GM23338 (cell line): ENCODE results near the gene MAP1LC3B. TPM values are rescaled to one million over a fixed set of nuclear protein-coding genes. Genes with fewer than 3 reads are reported as not detected.

Experiments
- ATAC-seq: fragments of 200-7000 bp; cut with Tn5 transposase; 3 replicates; pipeline ENCODE4 v1.9.1; 2020
- DNase-seq: peaks from one replicate; pipeline ENCODE4 v3.0.0-alpha.2; 2015; ENCODE audit warnings: low spot score
- H2AFZ ChIP-seq: fragments of 200-600 bp; sonication (generic); 2 replicates; pipeline ENCODE4 v1.8.0; 2016; ENCODE audit warnings: antibody characterized with exemption, mild to moderate bottlenecking, moderate library complexity
- H3F3A ChIP-seq: fragments of 200-600 bp; sonication (generic); replicated peaks from 2 replicates; pipeline ENCODE4 v1.8.0; 2017; ENCODE audit warnings: antibody characterized with exemption, mixed run types, low read depth
- H3K27ac ChIP-seq: fragments of 200-600 bp; sonication (generic); 2 replicates; pipeline ENCODE4 v1.6.1; 2016; ENCODE audit warnings: low read depth
- H3K27me3 ChIP-seq: fragments of 200-600 bp; sonication (generic); 2 replicates; pipeline ENCODE4 v1.8.0; 2016; ENCODE audit warnings: mild to moderate bottlenecking, mixed run types, moderate library complexity; ENCODE audit not compliant: insufficient read depth
- H3K36me3 ChIP-seq: fragments of 200-600 bp; sonication (generic); 2 replicates; pipeline ENCODE4 v1.8.0; 2016; ENCODE audit warnings: mild to moderate bottlenecking; ENCODE audit not compliant: insufficient read depth
- H3K4me1 ChIP-seq: fragments of 200-600 bp; sonication (generic); 2 replicates; pipeline ENCODE4 v1.8.0; 2016; ENCODE audit warnings: mild to moderate bottlenecking, moderate library complexity; ENCODE audit not compliant: insufficient read depth
- H3K4me2 ChIP-seq: fragments of 200-600 bp; sonication (generic); 2 replicates; pipeline ENCODE4 v1.7.1; 2017; ENCODE audit warnings: mixed run types
- H3K4me3 ChIP-seq: fragments of 200-600 bp; sonication (generic); 2 replicates; pipeline ENCODE4 v1.6.1; 2016; ENCODE audit warnings: mixed run types
- H3K79me2 ChIP-seq: fragments of 200-600 bp; sonication (generic); replicated peaks from 2 replicates; pipeline ENCODE4 v1.8.0; 2017; ENCODE audit warnings: mild to moderate bottlenecking; ENCODE audit not compliant: insufficient read depth
- H3K9me2 ChIP-seq: fragments of 200-600 bp; sonication (generic); 2 replicates; pipeline ENCODE4 v1.8.0; 2017; ENCODE audit not compliant: insufficient read depth
- H4K20me1 ChIP-seq: fragments of 200-600 bp; sonication (generic); replicated peaks from 2 replicates; pipeline ENCODE4 v1.8.0; 2017; ENCODE audit warnings: mild to moderate bottlenecking; ENCODE audit not compliant: insufficient read depth
- H3K27ac Mint-ChIP-seq: 2 replicates; pipeline ENCODE4 v1.8.0; 2020; ENCODE audit warnings: inconsistent platforms, mild to moderate bottlenecking, moderate library complexity, mixed read lengths
- H3K27me3 Mint-ChIP-seq: 3 replicates; pipeline ENCODE4 v1.8.0; 2022; ENCODE audit warnings: low read depth, mild to moderate bottlenecking, moderate library complexity, mixed read lengths, inconsistent platforms; ENCODE audit not compliant: insufficient read depth, poor library complexity
- H3K36me3 Mint-ChIP-seq: 3 replicates; pipeline ENCODE4 v1.8.0; 2021; ENCODE audit warnings: low read depth, mild to moderate bottlenecking, inconsistent platforms, moderate library complexity, mixed read lengths
- H3K4me1 Mint-ChIP-seq: 3 replicates; pipeline ENCODE4 v1.8.0; 2020; ENCODE audit warnings: mild to moderate bottlenecking, inconsistent platforms, mixed read lengths
- H3K4me3 Mint-ChIP-seq: 3 replicates; pipeline ENCODE4 v1.8.0; 2021; ENCODE audit warnings: moderate library complexity, mild to moderate bottlenecking, inconsistent platforms, mixed read lengths
- H3K9me3 Mint-ChIP-seq: 3 replicates; pipeline ENCODE4 v1.8.0; 2020; ENCODE audit warnings: moderate library complexity, mild to moderate bottlenecking, inconsistent platforms, mixed read lengths
- CREB1 ChIP-seq: fragments of 250-450 bp; sonication (Bioruptor Pico); IDR thresholded peaks from 2 replicates; pipeline ENCODE4 v1.5.0; 2020; ENCODE audit warnings: low read depth, mild to moderate bottlenecking, moderate library complexity
- EZH2 ChIP-seq: fragments of 200-600 bp; sonication (generic); IDR thresholded peaks from one replicate; pipeline ENCODE4 v1.8.0; 2017; ENCODE audit warnings: antibody characterized with exemption, mild to moderate bottlenecking, low read depth; ENCODE audit not compliant: unreplicated experiment
- EZH2phosphoT487 ChIP-seq: fragments of 200-600 bp; sonication (generic); IDR thresholded peaks from one replicate; pipeline ENCODE4 v1.8.1; 2018; ENCODE audit warnings: antibody characterized with exemption; ENCODE audit not compliant: unreplicated experiment
- JUNB ChIP-seq: IDR thresholded peaks from one replicate; pipeline ENCODE4 v1.6.1; 2016; ENCODE audit warnings: antibody characterized with exemption; ENCODE audit not compliant: unreplicated experiment
- NANOG ChIP-seq: IDR thresholded peaks from 2 replicates; pipeline ENCODE4 v1.6.1; 2016; ENCODE audit warnings: antibody characterized with exemption, borderline replicate concordance
- POLR2AphosphoS5 ChIP-seq: IDR thresholded peaks from 2 replicates; pipeline ENCODE4 v1.6.1; 2016; ENCODE audit warnings: antibody characterized with exemption, low read depth
- STAT1 ChIP-seq: IDR thresholded peaks from one replicate; pipeline ENCODE4 v1.6.1; 2016; ENCODE audit warnings: antibody characterized with exemption; ENCODE audit not compliant: unreplicated experiment
- ZNF114 ChIP-seq: fragments of 250-450 bp; sonication (Bioruptor Pico); IDR thresholded peaks from 2 replicates; pipeline ENCODE4 v1.5.0; 2020; ENCODE audit warnings: mild to moderate bottlenecking, moderate library complexity
- ZNF331 ChIP-seq: fragments of 250-450 bp; sonication (Bioruptor Pico); IDR thresholded peaks from 2 replicates; pipeline ENCODE4 v1.5.0; 2020; ENCODE audit warnings: low read depth, mild to moderate bottlenecking, moderate library complexity
- polyA plus RNA-seq: library from polyadenylated mRNA; unstranded; fragments of >200 nt; fragmentation: Nextera tagmentation; extraction: Ambion mirVana; gene quantifications from 2 replicates; pipeline ENCODE4 v1.2.1, GENCODE V29; 2016
- total RNA-seq: library from RNA; depleted of rRNA; stranded (reverse); fragments of >200 nt; shearing (Covaris generic); gene quantifications from 2 replicates; pipeline ENCODE4 v1.2.3, GENCODE V29; 2014
- TF ChIP-seq, protein P1 (sequence below), 2 experiments: fragments of 200-600 bp in 1 of 2; sonication (generic) in 1 of 2; conservative IDR thresholded peaks; 2 replicates each; pipeline versions ENCODE4 v1.5.1 to v1.6.1; 2016 to 2017; ENCODE audit warnings: antibody characterized with exemption in 2 of 2, low read depth in 2 of 2, mild to moderate bottlenecking in 2 of 2, moderate library complexity in 1 of 2
- TF ChIP-seq, protein P2 (sequence below): IDR thresholded peaks from one replicate; pipeline ENCODE4 v1.6.1; 2018; ENCODE audit warnings: antibody characterized with exemption; ENCODE audit not compliant: unreplicated experiment
- TF ChIP-seq, protein P3 (sequence below): IDR thresholded peaks from 2 replicates; pipeline ENCODE4 v1.6.1; 2016; ENCODE audit warnings: antibody characterized with exemption
- TF ChIP-seq, protein P4 (sequence below): fragments of 250-450 bp; sonication (Bioruptor Pico); IDR thresholded peaks from 2 replicates; pipeline ENCODE4 v1.5.0; 2020; ENCODE audit warnings: mild to moderate bottlenecking, moderate library complexity

The MAP1LC3B gene
- total and polyA plus RNA-seq, 2 experiments from 2014 or later = 35.9 to 80.2 TPM

DNA sequence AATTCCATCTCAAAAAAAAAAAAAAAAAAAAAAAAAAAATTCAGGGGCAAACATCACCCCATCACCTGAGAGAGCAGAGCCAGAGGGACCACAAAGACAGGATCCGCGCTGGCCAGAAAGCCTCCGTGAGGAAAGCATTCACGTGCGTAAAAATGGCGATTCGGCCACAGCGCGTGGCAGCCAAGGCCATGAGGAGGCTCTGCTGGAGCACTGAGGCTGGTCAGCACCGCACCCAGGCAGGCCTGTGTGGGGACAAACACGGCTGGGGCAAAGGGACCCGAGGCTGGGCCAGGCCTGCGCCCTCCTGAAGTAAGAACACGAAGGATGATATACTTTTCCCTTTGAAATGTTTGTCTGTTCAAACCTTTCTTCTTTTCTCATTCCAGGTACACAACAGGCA lies 45.2 kb downstream of the MAP1LC3B start:
- Histone ChIP-seq H3K27ac (no peak overlapping the region), H3K27me3 (no peaks in the 10 kb centered on the region), H3K79me2 (peaks cover 41% of the 10 kb centered on the region), H2AFZ (no peak overlapping the region), H3F3A (no peaks in the 10 kb centered on the region), H3K9me2 (no peaks in the 10 kb centered on the region; the same call in 1 of the 2 replicates), H3K4me1 (no peaks in the 10 kb centered on the region; the same call in 1 of the 2 replicates), H4K20me1 (peaks cover 2% of the 10 kb centered on the region; the same call in 1 of the 2 replicates), H3K4me3 (no peak overlapping the region), H3K36me3 (no peaks in the 10 kb centered on the region), H3K4me2 (no peak overlapping the region)
- Mint-ChIP-seq H3K27ac (no peak overlapping the region), H3K4me1 (peaks cover 16% of the 10 kb centered on the region), H3K27me3 (peaks cover 2% of the 10 kb centered on the region), H3K36me3 (peaks cover 12% of the 10 kb centered on the region), H3K9me3 (no peaks in the 10 kb centered on the region), H3K4me3 (no peak overlapping the region)
- TF ChIP-seq, protein P1, sequence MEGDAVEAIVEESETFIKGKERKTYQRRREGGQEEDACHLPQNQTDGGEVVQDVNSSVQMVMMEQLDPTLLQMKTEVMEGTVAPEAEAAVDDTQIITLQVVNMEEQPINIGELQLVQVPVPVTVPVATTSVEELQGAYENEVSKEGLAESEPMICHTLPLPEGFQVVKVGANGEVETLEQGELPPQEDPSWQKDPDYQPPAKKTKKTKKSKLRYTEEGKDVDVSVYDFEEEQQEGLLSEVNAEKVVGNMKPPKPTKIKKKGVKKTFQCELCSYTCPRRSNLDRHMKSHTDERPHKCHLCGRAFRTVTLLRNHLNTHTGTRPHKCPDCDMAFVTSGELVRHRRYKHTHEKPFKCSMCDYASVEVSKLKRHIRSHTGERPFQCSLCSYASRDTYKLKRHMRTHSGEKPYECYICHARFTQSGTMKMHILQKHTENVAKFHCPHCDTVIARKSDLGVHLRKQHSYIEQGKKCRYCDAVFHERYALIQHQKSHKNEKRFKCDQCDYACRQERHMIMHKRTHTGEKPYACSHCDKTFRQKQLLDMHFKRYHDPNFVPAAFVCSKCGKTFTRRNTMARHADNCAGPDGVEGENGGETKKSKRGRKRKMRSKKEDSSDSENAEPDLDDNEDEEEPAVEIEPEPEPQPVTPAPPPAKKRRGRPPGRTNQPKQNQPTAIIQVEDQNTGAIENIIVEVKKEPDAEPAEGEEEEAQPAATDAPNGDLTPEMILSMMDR (conservative IDR thresholded peaks at IDR 0.05; ENCODE audit: low read depth in 2 of 2) = no peak
- TF ChIP-seq, protein P2, sequence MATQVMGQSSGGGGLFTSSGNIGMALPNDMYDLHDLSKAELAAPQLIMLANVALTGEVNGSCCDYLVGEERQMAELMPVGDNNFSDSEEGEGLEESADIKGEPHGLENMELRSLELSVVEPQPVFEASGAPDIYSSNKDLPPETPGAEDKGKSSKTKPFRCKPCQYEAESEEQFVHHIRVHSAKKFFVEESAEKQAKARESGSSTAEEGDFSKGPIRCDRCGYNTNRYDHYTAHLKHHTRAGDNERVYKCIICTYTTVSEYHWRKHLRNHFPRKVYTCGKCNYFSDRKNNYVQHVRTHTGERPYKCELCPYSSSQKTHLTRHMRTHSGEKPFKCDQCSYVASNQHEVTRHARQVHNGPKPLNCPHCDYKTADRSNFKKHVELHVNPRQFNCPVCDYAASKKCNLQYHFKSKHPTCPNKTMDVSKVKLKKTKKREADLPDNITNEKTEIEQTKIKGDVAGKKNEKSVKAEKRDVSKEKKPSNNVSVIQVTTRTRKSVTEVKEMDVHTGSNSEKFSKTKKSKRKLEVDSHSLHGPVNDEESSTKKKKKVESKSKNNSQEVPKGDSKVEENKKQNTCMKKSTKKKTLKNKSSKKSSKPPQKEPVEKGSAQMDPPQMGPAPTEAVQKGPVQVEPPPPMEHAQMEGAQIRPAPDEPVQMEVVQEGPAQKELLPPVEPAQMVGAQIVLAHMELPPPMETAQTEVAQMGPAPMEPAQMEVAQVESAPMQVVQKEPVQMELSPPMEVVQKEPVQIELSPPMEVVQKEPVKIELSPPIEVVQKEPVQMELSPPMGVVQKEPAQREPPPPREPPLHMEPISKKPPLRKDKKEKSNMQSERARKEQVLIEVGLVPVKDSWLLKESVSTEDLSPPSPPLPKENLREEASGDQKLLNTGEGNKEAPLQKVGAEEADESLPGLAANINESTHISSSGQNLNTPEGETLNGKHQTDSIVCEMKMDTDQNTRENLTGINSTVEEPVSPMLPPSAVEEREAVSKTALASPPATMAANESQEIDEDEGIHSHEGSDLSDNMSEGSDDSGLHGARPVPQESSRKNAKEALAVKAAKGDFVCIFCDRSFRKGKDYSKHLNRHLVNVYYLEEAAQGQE = no peak
- TF ChIP-seq EZH2 (no peak), ZNF331 (CRISPR knock-in tag) (no peak), POLR2AphosphoS5 (no peak), NANOG (no peak), EZH2phosphoT487 (no peak), STAT1 (no peak), ZNF114 (no peak), CREB1 (CRISPR knock-in tag) (no peak), JUNB (no peak)
- TF ChIP-seq, protein P3, sequence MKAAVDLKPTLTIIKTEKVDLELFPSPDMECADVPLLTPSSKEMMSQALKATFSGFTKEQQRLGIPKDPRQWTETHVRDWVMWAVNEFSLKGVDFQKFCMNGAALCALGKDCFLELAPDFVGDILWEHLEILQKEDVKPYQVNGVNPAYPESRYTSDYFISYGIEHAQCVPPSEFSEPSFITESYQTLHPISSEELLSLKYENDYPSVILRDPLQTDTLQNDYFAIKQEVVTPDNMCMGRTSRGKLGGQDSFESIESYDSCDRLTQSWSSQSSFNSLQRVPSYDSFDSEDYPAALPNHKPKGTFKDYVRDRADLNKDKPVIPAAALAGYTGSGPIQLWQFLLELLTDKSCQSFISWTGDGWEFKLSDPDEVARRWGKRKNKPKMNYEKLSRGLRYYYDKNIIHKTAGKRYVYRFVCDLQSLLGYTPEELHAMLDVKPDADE = no peak
- TF ChIP-seq, protein P4, sequence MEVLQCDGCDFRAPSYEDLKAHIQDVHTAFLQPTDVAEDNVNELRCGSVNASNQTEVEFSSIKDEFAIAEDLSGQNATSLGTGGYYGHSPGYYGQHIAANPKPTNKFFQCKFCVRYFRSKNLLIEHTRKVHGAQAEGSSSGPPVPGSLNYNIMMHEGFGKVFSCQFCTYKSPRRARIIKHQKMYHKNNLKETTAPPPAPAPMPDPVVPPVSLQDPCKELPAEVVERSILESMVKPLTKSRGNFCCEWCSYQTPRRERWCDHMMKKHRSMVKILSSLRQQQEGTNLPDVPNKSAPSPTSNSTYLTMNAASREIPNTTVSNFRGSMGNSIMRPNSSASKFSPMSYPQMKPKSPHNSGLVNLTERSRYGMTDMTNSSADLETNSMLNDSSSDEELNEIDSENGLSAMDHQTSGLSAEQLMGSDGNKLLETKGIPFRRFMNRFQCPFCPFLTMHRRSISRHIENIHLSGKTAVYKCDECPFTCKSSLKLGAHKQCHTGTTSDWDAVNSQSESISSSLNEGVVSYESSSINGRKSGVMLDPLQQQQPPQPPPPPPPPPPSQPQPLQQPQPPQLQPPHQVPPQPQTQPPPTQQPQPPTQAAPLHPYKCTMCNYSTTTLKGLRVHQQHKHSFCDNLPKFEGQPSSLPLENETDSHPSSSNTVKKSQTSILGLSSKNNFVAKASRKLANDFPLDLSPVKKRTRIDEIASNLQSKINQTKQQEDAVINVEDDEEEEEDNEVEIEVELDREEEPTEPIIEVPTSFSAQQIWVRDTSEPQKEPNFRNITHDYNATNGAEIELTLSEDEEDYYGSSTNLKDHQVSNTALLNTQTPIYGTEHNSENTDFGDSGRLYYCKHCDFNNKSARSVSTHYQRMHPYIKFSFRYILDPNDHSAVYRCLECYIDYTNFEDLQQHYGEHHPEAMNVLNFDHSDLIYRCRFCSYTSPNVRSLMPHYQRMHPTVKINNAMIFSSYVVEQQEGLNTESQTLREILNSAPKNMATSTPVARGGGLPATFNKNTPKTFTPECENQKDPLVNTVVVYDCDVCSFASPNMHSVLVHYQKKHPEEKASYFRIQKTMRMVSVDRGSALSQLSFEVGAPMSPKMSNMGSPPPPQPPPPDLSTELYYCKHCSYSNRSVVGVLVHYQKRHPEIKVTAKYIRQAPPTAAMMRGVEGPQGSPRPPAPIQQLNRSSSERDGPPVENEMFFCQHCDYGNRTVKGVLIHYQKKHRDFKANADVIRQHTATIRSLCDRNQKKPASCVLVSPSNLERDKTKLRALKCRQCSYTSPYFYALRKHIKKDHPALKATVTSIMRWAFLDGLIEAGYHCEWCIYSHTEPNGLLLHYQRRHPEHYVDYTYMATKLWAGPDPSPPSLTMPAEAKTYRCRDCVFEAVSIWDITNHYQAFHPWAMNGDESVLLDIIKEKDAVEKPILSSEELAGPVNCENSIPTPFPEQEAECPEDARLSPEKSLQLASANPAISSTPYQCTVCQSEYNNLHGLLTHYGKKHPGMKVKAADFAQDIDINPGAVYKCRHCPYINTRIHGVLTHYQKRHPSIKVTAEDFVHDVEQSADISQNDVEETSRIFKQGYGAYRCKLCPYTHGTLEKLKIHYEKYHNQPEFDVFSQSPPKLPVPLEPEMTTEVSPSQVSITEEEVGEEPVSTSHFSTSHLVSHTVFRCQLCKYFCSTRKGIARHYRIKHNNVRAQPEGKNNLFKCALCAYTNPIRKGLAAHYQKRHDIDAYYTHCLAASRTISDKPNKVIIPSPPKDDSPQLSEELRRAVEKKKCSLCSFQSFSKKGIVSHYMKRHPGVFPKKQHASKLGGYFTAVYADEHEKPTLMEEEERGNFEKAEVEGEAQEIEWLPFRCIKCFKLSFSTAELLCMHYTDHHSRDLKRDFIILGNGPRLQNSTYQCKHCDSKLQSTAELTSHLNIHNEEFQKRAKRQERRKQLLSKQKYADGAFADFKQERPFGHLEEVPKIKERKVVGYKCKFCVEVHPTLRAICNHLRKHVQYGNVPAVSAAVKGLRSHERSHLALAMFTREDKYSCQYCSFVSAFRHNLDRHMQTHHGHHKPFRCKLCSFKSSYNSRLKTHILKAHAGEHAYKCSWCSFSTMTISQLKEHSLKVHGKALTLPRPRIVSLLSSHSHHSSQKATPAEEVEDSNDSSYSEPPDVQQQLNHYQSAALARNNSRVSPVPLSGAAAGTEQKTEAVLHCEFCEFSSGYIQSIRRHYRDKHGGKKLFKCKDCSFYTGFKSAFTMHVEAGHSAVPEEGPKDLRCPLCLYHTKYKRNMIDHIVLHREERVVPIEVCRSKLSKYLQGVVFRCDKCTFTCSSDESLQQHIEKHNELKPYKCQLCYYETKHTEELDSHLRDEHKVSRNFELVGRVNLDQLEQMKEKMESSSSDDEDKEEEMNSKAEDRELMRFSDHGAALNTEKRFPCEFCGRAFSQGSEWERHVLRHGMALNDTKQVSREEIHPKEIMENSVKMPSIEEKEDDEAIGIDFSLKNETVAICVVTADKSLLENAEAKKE = no peak
- no peak for DNase-seq
- ATAC-seq = no peak
